IPS DF 19.7 (cell line): ENCODE measurements around the gene ST7L.

Experiments
- DNase-seq: peaks from one replicate; pipeline ENCODE4 v3.0.0-alpha.2; 2013; ENCODE audit warnings: low read depth, low spot score

Gene ST7L

DNA sequence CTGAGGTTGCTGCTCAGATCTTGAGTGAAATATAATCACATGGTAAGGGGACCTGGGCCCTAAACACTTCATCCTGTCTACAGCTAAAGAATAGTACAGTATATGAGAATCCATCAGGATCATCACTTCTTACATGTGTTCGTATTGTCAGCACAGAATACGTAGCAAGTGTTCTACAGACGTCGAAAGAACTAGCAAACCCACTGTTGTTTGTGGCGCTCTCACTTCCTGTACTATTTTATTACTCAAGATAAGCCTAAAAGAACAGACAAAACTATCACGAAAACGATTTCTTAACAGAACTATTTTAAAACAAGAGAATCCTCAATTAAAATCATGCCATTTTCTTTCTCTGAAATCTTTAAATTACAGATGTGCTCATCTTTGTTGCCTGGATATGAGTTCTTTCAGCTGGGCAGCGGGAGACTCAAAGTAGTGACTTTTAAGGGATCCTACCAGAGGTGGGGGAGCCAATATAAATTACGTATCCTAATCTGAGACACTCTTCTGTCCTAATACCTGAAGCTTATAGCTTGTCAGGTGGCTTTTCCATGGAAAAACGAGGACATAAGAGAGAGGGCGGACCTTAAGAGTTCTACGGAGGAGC lies 724 bp downstream of the ST7L start:
- no peak for DNase-seq

DNA sequence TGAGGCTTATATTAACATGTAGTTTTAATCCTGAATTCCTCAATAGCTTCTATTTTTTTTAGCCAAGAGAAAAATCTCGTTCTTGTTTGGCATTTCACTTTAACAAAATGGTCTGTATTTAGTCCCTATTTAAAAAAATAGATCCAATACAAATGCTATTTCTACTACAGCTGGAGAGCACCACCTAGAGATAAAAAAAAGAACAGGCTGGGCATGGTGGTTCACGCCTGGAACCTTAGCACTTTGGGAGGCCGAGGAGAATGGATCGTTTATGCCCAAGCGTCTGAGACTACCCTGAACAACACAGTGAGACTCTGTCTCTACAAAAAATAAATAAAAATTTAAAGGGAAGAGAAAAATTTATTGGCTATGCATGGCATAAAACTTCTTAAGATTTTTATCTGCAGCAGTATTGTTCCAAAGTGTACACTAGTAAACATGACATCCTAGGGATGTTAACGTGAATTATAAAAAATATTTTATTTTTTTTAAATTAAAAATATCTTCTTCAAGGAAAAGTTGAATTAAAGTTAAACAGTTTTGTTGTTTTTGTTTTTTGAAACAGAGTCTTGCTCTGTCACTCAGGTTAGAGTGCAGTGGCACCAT lies 4.4 kb downstream of the ST7L start:
- DNase-seq, result no peak

DNA sequence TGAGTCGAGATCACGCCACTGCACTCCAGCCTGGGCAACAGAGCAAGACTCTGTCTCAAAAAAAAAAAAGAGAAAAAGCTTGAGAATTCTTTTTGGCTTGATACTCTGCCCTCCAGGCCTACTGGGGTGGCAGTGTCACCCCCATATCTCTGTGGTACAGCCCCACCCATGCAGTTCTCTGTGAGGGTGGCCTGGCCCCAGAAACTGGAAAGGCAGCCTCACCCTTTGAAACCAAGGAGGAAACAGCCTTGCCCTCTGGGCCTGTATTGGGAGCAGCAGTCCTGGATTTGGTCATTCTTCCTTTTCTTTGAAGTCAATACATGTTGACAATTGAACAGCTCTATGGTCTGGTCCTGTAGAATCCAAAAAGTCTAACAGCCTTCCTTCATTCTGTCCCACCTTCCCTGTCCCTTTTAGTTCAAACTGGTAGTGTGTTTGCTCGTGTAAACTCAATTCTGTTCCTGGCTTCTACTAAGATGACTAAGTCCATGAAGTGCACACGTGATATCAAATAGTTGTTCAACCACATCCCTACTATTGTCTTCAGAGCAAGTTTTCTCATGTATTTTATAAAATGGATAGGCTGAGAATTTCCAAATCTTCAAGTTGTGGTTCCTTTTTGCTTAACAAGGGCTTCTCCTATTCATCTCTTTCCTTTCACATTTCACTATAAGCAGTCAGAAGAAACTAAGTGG lies 13.2 kb downstream of the ST7L start:
- no peak for DNase-seq

DNA sequence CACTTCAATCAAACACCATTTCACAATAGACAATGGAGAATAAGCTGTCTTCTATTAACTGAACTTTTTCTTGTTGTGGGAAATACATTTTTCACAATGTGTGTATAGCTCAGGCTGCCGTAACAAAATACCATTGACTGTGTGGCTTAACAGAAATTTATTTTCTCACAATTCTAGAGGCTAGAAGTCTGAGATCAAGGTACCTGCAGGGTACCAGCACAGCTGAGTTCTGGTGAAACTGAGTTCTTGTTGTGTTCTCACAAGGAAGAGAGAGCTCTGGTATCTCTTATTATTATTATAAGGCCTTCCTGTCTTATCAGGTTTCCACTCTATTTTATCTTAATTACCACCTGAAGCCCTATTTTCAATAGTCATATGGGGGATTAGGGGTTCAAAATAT lies 15.4 kb downstream of the ST7L start:
- DNase-seq, result no peak

DNA sequence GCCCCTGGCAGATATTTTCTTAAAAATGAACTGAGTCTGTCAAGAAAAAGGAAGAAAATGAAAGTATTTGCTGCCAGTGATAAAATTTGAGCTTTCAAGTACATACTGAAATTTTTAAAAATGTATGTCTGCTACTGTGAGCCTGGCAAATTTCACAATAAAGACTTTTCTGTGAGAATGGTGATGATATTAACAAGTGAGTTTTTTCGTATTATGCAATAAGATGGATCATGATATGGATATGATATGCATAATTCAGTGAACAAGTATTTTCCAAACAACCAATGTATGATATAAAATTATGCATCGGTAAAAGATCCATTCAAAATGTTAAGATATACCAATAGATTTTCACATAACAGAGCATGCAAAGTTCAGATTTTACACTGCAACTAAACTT lies 15.9 kb downstream of the ST7L start:
- no peak for DNase-seq

DNA sequence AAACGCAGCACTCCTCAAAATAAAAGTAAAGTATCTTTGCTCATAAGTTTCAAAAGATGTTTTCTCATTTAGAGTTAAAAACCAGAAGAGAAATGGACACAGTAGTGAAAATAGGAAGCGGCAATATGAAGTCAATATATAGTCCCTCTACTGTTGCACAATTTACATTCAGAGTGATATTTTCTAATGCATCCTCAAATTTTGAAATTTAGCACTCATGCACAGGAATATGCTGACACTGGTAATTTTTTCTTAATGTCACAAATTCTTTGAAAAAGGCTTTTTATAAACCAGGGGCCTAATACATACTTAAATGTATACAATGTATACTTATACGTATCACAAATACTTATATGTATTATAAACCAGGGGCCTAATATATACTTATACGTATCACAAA lies 19.5 kb downstream of the ST7L start:
- no peak for DNase-seq

DNA sequence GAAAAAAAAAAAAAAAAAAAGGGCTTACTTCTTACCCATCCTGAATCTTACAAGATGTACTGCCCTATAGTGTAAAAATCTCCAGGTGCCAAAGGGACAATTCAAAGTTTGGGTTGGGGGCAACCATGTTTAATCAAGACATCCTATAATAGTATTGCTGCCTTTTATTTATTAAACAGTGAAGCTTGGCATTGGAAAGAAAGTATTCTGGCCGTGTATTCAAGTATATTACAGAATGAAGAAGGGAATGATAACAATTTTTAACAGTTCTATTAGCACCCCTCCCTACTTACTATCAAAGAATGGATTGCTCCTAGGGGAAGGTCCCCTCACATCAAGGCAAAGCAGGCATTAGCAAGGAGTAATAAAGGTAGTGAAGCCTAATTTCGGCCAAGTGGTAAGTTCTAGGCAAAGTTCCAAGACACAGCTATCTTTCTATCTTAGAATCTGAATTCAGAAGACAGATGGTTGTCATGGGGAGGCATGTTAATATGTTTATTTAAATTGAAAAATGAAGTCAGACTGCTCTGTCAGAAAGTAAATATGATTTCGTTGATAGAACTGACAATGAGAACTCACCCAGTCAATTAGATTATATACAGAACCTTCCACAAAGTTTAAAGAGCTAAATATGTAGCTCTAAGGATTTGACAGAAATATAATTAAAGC lies 24.6 kb downstream of the ST7L start:
- no peak for DNase-seq

DNA sequence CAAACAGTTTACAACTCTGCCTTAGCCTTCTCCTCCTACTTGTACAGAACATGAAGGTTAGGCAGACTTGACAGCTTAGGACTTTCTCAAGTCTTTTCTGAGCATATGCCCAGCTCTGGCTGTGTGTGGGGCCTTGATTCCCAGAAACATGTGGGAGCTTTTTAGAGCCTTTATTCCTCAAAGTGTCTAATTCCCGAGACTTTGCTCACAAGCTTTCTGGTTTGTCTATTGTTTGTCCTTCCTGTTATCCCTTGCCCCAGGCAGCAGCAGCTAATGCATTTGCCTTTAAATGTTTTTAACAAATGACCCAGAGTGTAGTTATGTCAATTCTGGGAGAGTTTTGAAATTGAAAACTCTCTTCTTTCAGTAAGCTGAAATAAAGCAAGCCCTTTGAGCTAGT lies 29.2 kb downstream of the ST7L start:
- DNase-seq, result no peak

DNA sequence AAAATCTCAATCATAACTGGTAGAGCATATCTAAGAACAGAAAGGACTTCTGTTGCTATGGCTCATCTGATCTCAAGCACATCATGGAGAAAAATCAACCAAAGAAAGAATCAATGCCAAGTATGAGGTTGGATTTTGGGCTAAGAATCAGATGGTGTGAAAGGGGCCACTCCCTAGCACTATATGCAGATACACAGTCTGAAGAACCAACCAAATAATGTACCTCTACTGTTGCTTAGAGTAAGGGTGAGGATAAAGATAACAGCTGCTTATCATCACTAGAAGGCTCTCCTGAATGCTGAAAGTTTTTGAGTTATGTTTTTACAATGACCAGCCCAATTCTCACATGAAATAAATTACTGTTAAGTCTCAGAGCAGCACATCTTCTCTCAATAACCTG lies 35.6 kb downstream of the ST7L start:
- no peak for DNase-seq

DNA sequence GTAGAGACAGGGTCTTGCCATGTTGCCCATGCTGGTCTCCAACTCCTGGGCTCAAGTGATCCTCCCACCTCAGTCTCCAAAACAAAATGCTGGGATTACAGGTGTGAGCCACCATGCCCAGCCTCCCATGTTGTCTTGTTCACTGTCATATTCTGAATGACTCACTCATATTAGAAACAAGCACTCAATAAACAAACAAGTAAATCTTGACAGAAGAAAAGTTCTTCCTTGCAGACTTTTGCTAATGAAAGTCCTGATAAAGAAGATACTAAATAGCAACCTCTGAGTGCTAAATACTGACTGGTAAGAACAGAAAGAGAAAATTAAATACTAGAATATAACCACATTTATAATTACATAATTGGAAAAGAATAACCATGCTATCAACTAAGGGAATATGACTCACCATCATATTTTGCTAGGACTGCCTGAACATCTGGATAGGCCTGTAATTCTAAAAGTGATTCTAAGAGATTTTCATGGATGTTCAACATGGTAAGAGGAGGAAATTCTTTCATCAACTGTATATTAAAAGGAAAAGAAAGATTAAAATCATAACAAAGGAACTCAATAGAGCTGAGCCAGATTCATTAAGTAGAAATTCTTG lies 37.3 kb downstream of the ST7L start:
- no peak for DNase-seq

DNA sequence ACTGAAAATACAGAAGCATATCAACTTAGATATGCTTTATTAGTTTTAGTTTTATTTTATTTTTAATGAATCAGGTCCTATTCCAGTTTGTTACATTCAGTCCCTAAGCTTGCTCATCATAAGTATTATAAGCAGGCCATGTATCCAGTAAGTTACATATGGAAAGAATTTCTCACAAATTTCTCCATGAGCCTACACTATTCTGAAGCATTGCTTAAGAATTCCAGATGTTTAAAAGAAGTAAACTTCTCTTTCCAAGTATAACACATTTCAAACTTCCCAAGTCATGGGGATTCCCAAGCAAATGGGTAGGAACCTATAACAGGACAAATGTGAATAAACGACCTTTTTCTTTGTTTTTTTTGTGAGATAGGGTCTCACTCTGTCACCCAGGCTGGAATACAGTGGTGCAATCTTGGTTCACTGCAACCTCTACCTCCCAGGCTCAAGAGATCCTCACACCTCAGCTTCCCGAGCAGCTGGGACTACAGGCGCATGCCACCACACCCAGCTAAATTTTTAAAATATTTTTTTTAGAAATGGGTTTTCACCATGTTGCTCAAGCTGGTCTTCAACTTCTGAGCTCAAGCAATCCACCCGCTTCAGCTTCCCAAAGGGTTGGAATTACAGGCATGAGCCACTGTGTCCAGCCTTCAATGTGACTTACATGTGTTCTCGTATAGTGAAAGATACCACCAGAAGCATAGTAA lies 39.0 kb downstream of the ST7L start:
- DNase-seq, result no peak

DNA sequence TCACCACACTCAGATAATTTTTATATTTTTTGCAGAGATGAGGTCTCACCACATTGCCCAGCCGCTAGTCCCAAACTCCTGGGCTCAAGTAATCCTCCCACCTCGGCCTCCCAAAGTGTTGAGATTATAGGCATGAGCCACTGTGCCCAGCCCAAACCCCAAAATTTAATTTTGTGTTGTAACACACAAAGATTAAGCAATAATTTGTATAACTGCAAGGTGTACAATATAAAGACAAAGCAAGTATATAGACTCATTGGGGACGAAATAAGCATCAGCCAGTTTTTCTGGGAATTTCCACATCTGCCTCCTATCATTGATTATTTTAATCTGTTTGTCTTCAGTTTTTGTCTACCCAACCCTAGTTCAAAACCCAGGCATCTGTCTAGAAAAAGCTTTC lies 42.7 kb downstream of the ST7L start:
- DNase-seq, result no peak

DNA sequence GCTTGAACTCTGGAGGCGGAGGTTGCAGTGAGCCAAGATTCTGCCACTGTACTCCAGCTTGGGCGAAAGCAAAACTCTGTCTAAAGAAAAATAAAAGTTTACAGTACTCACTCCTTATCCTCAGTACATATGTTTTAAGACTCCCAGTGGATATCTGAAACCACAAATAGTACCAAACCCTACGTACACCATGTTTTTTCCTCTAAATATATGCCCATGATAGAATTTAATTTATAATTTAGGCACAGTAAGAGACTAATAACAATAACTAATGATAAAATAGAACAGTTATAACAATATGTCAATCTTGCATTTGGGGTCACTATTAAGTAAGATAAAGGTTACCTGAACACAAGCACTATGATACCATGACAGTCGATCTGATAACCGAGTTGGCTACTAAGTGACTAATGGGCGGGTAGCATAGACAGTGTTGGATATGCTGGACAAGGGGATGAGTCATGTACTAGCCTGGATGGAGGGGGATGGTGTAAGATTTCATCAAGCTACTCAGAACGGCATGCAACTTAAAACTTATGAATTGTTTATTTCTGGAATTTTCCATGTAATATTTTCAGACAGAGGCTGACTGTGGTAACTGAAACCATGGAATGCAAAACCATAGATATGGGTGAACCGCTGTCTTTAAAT lies 43.7 kb downstream of the ST7L start:
- no peak for DNase-seq

DNA sequence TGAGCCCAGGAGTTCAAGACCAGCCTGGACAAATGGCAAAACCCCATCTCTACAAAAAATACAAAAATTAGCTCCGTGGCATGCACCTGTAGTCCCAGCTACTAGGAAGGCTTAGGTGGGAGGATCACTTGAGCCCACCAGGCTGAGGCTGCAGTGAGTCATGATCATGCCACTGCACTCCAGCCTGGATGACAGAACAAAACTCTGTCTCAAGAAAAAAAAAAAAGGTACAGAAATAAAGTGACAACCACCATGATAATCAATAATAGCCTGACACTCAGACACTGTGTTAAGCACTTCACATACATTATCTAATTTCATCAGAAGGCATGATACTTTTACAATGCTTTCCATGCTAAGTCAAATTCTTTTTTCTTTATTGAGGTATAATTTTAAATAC lies 53.1 kb downstream of the ST7L start:
- DNase-seq, result no peak

DNA sequence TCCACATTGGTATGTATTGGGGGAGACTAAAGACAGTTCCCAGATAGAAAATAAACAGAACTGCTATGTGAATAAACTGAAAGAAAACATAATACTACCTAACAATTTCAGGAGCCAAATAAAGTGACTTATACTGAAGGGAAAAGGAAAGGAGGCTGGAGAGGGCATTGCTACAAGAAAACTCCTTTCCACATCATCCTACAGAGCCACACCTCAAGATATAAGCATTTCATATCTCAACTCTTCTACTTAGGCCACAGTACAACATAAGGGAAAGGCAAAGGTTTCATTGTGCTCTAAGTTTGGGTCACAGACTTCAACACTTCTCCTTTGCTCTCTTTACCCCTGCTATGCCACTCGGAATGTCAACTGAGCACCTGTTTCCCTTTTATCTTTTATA lies 54.9 kb downstream of the ST7L start:
- no peak for DNase-seq

DNA sequence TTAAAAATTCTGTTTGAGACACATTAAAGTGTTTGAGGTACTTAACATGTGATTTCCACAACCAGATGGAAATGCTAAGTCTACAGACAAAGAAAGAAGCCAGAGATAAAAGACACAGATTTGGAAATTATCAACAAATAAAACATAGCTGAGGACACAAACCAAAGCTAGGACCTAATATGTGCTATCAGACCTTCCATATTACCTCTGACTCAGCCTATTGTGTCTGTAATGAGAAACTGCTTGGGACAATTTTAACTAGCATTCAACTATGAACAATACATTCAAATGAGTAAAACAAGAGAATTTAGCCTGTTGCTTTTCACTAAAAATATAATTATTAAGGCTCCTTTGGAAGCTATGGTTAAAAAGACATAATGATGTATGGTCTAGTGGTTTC lies 55.6 kb downstream of the ST7L start:
- no peak for DNase-seq

DNA sequence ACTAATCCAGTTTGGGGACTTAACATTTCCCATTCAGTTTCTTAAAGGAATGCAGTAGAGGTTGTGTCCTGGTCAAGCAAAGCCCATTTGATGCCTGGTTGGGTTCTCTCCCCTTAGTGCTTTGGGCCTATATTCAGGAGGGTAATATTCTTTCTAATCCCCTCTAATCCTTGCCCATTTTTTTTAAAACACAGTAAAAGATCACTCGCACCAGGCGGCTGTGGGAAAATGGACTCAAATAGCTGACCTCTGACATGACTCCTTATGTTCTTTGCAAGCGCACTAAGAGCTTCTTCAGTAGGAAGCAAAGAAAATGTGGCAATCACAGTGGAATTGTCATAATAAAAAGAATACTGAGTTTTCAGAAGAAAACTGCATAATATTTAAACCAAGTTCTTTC lies 60.3 kb downstream of the ST7L start:
- no peak for DNase-seq

DNA sequence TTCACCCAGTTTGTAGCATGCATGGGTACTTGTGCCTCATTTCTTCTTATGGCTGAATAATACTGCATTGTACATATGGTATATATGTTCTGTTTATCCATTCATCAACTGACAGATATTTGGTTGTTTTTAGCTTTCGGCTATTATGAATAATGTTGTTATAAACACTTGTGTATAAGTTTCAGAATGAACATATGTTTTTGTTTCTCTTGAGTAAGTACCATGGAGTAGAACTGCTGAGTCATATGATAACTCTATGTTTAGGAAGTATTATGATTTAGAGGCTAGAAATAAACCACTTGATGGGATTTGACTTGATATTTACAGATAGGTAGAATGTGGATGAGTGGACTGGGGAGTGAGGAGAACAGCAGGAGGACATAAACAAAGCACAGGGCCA lies 61.6 kb downstream of the ST7L start:
- DNase-seq, result no peak

DNA sequence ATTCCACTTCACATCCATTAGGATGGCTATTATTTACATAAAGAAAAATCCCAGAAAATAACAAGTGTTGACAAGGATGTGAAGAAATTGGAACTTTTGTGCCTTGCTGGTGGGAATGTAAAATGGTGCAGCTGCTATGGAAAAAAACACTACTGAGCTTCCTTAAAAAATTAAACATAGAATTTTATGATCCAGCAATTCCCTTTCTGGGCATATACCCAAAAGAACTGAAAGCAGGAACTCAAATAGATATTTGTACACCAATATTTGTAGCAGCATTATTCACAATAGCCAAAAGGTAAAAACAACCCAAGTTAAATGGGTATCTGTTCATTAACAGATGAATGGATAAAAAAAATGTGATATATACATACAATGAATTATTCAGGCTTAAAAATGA lies 64.5 kb downstream of the ST7L start:
- DNase-seq, result no peak

DNA sequence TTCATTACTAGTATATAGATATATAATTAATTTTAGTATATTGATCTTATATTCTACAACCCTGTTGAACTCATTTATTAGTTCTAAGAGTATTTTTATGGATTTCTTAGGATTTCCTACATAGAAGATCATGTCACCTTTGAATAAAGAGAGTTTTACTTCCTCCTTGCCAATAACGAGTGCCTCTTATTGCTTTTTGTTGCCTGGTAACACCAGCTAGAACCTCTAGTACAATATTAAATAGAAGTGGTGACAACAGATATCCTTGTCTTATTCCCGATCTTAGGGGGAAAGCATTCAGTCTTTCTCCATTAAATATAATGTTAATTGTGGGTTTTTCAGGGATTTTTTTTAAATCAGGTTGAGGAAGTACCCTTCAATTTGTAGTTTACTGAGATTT lies 69.4 kb downstream of the ST7L start:
- DNase-seq, result no peak

DNA sequence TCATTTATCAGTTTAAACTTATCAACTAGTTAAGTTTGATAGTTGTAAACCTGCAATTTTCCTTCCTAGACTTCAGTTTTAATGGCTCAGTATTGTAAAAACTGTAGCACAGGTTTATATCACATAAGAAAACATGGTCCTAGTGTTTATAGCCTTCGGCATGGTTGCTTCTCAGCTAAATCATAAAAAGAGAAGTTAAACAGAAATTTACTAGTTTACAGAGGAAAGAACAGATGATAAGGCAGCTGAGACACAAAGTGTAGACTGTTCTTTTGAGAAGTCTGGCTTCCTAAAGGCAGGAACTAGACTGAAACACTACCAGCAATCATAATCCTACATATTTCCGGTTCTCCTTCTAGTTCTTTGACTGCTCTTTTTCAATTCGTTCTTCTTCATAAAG lies 70.4 kb downstream of the ST7L start:
- no peak for DNase-seq
